ENCODE results near the gene APH1A. TPM values are rescaled to one million over a fixed set of nuclear protein-coding genes. Genes with fewer than 3 reads are reported as not detected.
"Not testable (repeated sequence)": the region's sequence is repeated elsewhere in the genome, so short reads cannot be mapped to it uniquely, and the experiment has no call there.

The APH1A gene
- total RNA-seq, 5 donors from 2014 or later (not counting 1 experiment from before 2014, with no cell fraction given) = 118 to 133 (median 124) TPM

DNA sequence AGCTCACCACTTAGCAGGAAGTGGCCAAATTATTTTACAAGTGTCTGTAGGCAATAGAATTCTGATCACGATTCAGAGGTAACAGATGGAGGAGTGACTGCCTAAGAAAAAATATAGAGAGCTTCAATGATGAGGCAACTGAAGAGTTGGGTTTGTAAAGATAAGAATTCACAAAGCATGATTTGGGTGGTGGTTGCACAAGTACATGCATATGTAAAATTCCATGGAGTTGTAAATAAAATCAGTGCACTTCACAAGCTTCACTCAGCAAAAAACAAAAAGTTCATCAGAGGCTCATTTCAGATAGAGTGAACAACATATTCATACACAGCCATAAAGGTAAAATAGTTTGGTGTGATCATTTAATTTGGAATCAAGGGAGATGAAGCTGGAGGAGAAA is 43.8 kb downstream of the APH1A start:
- peaks cover 42% of the 10 kb centered on the region for H3K36me3 Mint-ChIP-seq
- Histone ChIP-seq H3K36me3 (ENCODE audit: control insufficient read depth in 2 of 2, extremely low read depth in 1 of 2, insufficient read depth in 1 of 2, low read length in 1 of 2) (peaks cover 5 to 55% of the 10 kb centered on the region in 2 donors), H3K4me1 (ENCODE audit: control insufficient read depth in 1 of 2, extremely low read depth in 1 of 2, insufficient read depth in 2 of 2, low read length in 2 of 2) (no peaks in the 10 kb centered on the region), H3K27me3 (replicated peaks in 1 of 2; ENCODE audit: control insufficient read depth in 2 of 2, extremely low read depth in 1 of 2, insufficient read depth in 2 of 2, low read length in 1 of 2) (no peaks in the 10 kb centered on the region), H3K9me3 (no peaks in the 10 kb centered on the region), H3K27ac (ENCODE audit: low read length) (no peak overlapping the region), H3K4me3 (ENCODE audit: control insufficient read depth in 1 of 2, extremely low read depth in 1 of 2, low read length in 1 of 2) (no peak overlapping the region)
- H3K27ac Mint-ChIP-seq = peak overlapping the region in 1 of 2 donors; percentile 0
- ChIA-PET POLR2A (interaction anchor here in 1 of 2 donors (0.5 kb wide), 1 partner anchor 110 kb away, joined by 3 read pairs; no protein-coding TSS in a partner anchor), CTCF (no interaction called here)
- no peaks in the 10 kb centered on the region for H3K27me3 Mint-ChIP-seq
- ATAC-seq (replicated peaks in 1 of 4) (no peak), DNase-seq (no peak)
- peaks cover 0 to 5% (median 5%) of the 10 kb centered on the region in 3 donors for H3K4me1 Mint-ChIP-seq
- no peaks in the 10 kb centered on the region for H3K9me3 Mint-ChIP-seq
- no peak overlapping the region for H3K4me3 Mint-ChIP-seq
- WGBS (ENCODE audit: insufficient coverage) = no CpG with 5 or more reads among the region's 1 CpG

DNA sequence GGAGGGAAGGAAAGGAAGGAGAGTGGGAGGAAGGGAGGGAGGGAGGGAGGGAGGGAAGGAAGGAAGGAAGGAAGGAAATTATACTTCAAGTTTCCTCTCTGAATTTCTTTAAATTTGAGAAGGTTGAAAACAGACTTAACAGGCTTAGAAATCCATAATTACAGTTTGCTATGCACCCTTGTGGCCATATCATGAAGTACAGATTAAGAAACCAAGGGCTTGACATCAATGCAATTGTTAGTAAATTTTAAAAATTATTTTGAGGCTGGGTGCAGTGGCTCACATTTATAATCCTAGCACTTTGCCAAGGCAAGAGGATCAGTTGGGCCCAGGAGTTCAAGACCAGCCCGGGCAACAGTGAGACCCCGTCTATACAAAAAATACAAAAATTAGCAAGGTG is 47.3 kb downstream of the APH1A start:
- ChIA-PET POLR2A (no interaction called here), CTCF (no interaction called here)
- Histone ChIP-seq H3K36me3 (ENCODE audit: control insufficient read depth in 2 of 2, extremely low read depth in 1 of 2, insufficient read depth in 1 of 2, low read length in 1 of 2) (peaks cover 5 to 43% of the 10 kb centered on the region in 2 donors), H3K27ac (ENCODE audit: low read length) (no peak overlapping the region), H3K27me3 (replicated peaks in 1 of 2; ENCODE audit: control insufficient read depth in 2 of 2, extremely low read depth in 1 of 2, insufficient read depth in 2 of 2, low read length in 1 of 2) (no peaks in the 10 kb centered on the region), H3K4me3 (ENCODE audit: control insufficient read depth in 1 of 2, extremely low read depth in 1 of 2, low read length in 1 of 2) (no peak overlapping the region), H3K4me1 (ENCODE audit: control insufficient read depth in 1 of 2, extremely low read depth in 1 of 2, insufficient read depth in 2 of 2, low read length in 2 of 2) (no peaks in the 10 kb centered on the region), H3K9me3 (no peaks in the 10 kb centered on the region)
- no CpG with 5 or more reads among the region's 2 CpGs for WGBS (ENCODE audit: insufficient coverage)
- Mint-ChIP-seq H3K27ac (no peak overlapping the region), H3K27me3 (no peaks in the 10 kb centered on the region), H3K36me3 (peaks cover 27% of the 10 kb centered on the region), H3K4me3 (no peak overlapping the region), H3K4me1 (peaks cover 0 to 5% (median 5%) of the 10 kb centered on the region in 3 donors), H3K9me3 (no peaks in the 10 kb centered on the region)
- ATAC-seq (replicated peaks in 1 of 4) (peak in 2 of 4 experiments; percentile 42 to 69), DNase-seq (peak in 3 of 35 experiments; percentile 2 to 59 (median 19))

DNA sequence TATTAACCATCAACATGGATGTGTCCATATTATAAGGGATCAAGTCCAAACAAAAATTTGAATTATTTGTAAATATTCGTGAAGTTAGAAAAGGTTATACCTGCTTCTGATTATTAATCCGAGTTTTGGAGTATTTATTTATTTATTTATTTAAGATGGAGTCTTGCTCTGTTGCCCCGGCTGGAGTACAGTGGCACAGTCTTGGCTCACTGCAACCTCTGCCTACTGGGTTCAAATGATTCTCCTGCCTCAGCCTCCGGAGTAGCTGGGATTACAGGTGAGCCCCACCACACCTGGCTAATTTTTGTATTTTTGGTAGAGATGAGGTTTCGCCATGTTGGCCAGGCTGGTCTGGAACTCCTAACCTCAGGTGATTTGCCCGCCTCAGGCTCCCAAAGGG is 53.0 kb downstream of the APH1A start:
- H3K4me3 Mint-ChIP-seq; H3K27ac ChIP-seq (ENCODE audit: low read length); H3K9me3 Mint-ChIP-seq; H3K27me3 Mint-ChIP-seq; H3K9me3 ChIP-seq; H3K27me3 ChIP-seq (replicated peaks in 1 of 2; ENCODE audit: control insufficient read depth in 2 of 2, extremely low read depth in 1 of 2, insufficient read depth in 2 of 2, low read length in 1 of 2); H3K4me3 ChIP-seq (ENCODE audit: control insufficient read depth in 1 of 2, extremely low read depth in 1 of 2, low read length in 1 of 2); POLR2A ChIA-PET; DNase-seq; H3K36me3 Mint-ChIP-seq; ATAC-seq (replicated peaks in 1 of 4); H3K36me3 ChIP-seq (ENCODE audit: control insufficient read depth in 2 of 2, extremely low read depth in 1 of 2, insufficient read depth in 1 of 2, low read length in 1 of 2); H3K27ac Mint-ChIP-seq: not testable (repeated sequence)
- 100% methylated on average over 1 of the region's 6 CpGs for WGBS (ENCODE audit: insufficient coverage)
- peaks cover 7 to 12% of the 10 kb centered on the region in 2 experiments for H3K4me1 ChIP-seq (ENCODE audit: control insufficient read depth in 1 of 2, extremely low read depth in 1 of 2, insufficient read depth in 2 of 2, low read length in 2 of 2)
- CTCF ChIA-PET = interaction anchor here in 1 of 2 donors (0.6 kb wide), 1 partner anchor 925 kb away, joined by 4 read pairs; no protein-coding TSS in a partner anchor
- peaks cover 14 to 17% (median 15%) of the 10 kb centered on the region in 3 donors for H3K4me1 Mint-ChIP-seq

Other genes with a start within 250 kb of the APH1A start
- 10 to 100 TPM; 24.9 to 30.7 (median 28.0) TPM for gene VPS45, start 201.2 kb downstream of the APH1A start, total RNA-seq
- gene PLEKHO1, start 119.1 kb downstream of the APH1A start, total RNA-seq = 100 to 1,000 TPM in 3 of 5 donors, 10 to 100 TPM in 2; 68.9 to 183 (median 154) TPM
- 10 to 100 TPM; 40.2 to 46.3 (median 44.9) TPM for gene ANP32E, start 32.9 kb downstream of the APH1A start, total RNA-seq
- gene CA14, start 11.2 kb downstream of the APH1A start, total RNA-seq = not detected
- 1 to 10 TPM; 2.1 to 4.1 (median 3.2) TPM for gene C1orf54, start 3.8 kb upstream of the APH1A start, total RNA-seq
- 1 to 10 TPM in 4 of 5 donors, under 1 TPM in 1; 0.63 to 2.9 (median 1.3) TPM for gene CIART, start 13.5 kb upstream of the APH1A start, total RNA-seq
- gene MRPS21, start 24.8 kb upstream of the APH1A start, total RNA-seq = 10 to 100 TPM; 51.9 to 75.0 (median 66.8) TPM
- 100 to 1,000 TPM; 100 to 153 (median 105) TPM for gene PRPF3, start 52.5 kb upstream of the APH1A start, total RNA-seq
- gene RPRD2, start 95.1 kb upstream of the APH1A start, total RNA-seq = 10 to 100 TPM; 44.2 to 50.6 (median 46.7) TPM
- gene TARS2, start 218.4 kb upstream of the APH1A start, total RNA-seq = 10 to 100 TPM; 24.1 to 35.9 (median 30.2) TPM
- gene ECM1, start 239.1 kb upstream of the APH1A start, total RNA-seq = 1 to 10 TPM in 3 of 5 donors, under 1 TPM in 2; 0.25 to 2.9 (median 1.2) TPM
- under 1 TPM in 3 of 5 donors, not detected in 2; 0.49 to 0.85 (median 0.73) TPM for gene FALEC, start 246.7 kb upstream of the APH1A start, total RNA-seq

All from T-cell (primary cell).